ENCODE results near the gene STRN4. TPM values are rescaled to one million over a fixed set of nuclear protein-coding genes. Genes with fewer than 3 reads are reported as not detected.

The STRN4 gene
- total RNA-seq, 1 donor from 2014 or later, result 115 TPM

GRCh38 chr19:46729696-46730095 is 16.6 kb downstream of the STRN4 start:
- TF ChIP-seq CTCF (IDR thresholded peaks at IDR 0.05; ENCODE audit: unreplicated experiment), result no peak
- Mint-ChIP-seq H3K9me3 (ENCODE audit: low read depth) (no peaks in the 10 kb centered on the region), H3K4me3 (ENCODE audit: low read depth) (no peak overlapping the region), H3K27ac (no peak overlapping the region), H3K27me3 (no peaks in the 10 kb centered on the region), H3K4me1 (ENCODE audit: low read depth) (no peaks in the 10 kb centered on the region), H3K36me3 (ENCODE audit: insufficient read depth) (peaks cover 17% of the 10 kb centered on the region)
- no peak for DNase-seq (ENCODE audit: low spot score, unreplicated experiment)

DNA sequence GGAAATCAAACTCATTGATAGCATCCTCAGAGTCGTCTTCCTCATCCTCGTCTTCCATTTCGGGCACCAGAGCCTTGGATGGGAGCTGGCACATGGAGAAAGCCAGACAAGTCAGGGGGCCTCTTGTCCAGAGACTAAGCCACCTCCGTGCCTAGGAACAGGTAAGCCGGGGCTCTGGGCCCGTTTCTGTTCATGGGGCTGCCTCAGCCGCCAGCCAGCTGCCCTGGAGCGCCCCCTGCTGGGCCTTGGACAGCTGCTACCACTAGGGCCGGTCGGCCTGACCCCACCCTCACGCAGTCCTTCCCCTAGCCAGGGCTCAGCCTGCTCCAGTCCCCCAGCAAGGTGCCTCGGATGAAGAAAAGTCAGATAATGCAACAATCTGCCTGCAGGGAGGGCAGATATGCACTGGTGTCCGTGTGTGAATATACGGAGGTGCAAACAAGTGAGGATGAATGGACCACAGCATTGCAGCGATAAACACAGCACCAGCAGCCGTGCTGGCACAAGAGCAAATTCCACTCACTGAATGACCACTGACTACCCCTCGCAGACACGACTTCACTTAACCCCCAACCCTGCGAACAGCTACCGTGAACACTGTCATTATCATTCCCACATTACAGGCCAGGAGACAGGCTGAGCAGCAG is 17.4 kb downstream of the STRN4 start:
- peak; percentile 60 for DNase-seq (ENCODE audit: low spot score, unreplicated experiment)
- peaks cover 18% of the 10 kb centered on the region for H3K36me3 Mint-ChIP-seq (ENCODE audit: insufficient read depth)
- H3K4me1 Mint-ChIP-seq (ENCODE audit: low read depth), result no peaks in the 10 kb centered on the region
- H3K27ac Mint-ChIP-seq, result peak overlapping the region; percentile 71
- H3K4me3 Mint-ChIP-seq (ENCODE audit: low read depth), result no peak overlapping the region
- H3K9me3 Mint-ChIP-seq (ENCODE audit: low read depth), result no peaks in the 10 kb centered on the region
- peak; percentile 83 for TF ChIP-seq CTCF (IDR thresholded peaks at IDR 0.05; ENCODE audit: unreplicated experiment)
- no peaks in the 10 kb centered on the region for H3K27me3 Mint-ChIP-seq

DNA sequence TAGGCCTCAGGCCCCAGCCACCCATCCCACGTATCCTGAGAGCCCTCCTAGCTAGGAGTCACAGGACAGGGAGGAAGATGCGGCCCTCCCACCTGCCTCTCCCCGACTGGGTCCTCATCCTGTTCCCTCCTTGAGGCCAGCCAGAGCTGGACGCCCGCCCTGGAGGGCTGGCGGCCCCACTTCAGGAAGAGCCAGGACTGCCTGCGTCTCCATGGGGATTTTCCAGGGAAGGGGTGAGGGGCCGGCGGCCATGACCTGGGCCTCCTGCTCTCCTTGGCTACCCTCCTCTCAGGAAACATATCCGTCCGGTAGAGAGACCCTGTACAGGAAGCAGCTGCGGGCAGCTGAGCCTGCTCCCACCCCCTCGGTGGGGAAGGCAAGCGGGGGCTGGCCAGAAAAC is 18.0 kb downstream of the STRN4 start:
- no peaks in the 10 kb centered on the region for H3K9me3 Mint-ChIP-seq (ENCODE audit: low read depth)
- peaks cover 18% of the 10 kb centered on the region for H3K36me3 Mint-ChIP-seq (ENCODE audit: insufficient read depth)
- no peak for DNase-seq (ENCODE audit: low spot score, unreplicated experiment)
- no peaks in the 10 kb centered on the region for H3K27me3 Mint-ChIP-seq
- H3K4me3 Mint-ChIP-seq (ENCODE audit: low read depth), result no peak overlapping the region
- TF ChIP-seq CTCF (IDR thresholded peaks at IDR 0.05; ENCODE audit: unreplicated experiment), result no peak
- H3K4me1 Mint-ChIP-seq (ENCODE audit: low read depth), result no peaks in the 10 kb centered on the region
- H3K27ac Mint-ChIP-seq, result no peak overlapping the region

- Mint-ChIP-seq H3K9me3 (ENCODE audit: low read depth) (no peaks in the 10 kb centered on the region), H3K4me1 (ENCODE audit: low read depth) (no peaks in the 10 kb centered on the region), H3K36me3 (ENCODE audit: insufficient read depth) (peaks cover 18% of the 10 kb centered on the region), H3K27me3 (no peaks in the 10 kb centered on the region), H3K27ac (no peak overlapping the region), H3K4me3 (ENCODE audit: low read depth) (no peak overlapping the region)
- TF ChIP-seq CTCF (IDR thresholded peaks at IDR 0.05; ENCODE audit: unreplicated experiment), result no peak
- DNase-seq (ENCODE audit: low spot score, unreplicated experiment), result no peak
These were observed 18.5 kb downstream of the STRN4 start for GRCh38 chr19:46727757-46728156.

DNA sequence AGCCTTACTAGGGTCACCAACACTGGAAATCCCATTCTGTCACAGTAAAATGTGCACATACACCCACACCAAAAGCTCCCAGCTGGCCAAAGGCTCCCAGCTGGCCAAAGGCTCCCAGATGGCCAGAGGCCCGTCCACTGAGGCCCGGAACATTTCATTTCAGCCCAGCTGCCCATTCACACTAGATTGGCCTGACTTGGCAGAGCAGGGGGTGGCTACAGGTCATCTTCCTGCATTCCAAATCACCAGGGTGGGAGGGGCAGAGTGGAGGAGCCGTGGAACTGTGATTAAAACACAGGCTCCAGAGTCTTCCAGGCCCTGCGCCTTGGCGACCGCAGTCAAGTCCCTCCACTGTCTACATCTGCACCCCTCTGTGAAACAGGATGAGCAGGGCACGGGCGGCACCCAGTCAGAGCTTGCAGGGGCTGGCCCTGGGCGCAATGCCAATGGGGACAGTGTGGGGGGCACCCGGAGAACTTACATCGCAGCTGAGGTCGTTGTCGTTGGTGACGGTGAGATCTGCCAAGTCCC is 19.2 kb downstream of the STRN4 start:
- H3K27ac Mint-ChIP-seq, result no peak overlapping the region
- H3K9me3 Mint-ChIP-seq (ENCODE audit: low read depth), result no peaks in the 10 kb centered on the region
- H3K4me3 Mint-ChIP-seq (ENCODE audit: low read depth), result no peak overlapping the region
- no peaks in the 10 kb centered on the region for H3K4me1 Mint-ChIP-seq (ENCODE audit: low read depth)
- peaks cover 19% of the 10 kb centered on the region for H3K36me3 Mint-ChIP-seq (ENCODE audit: insufficient read depth)
- TF ChIP-seq CTCF (IDR thresholded peaks at IDR 0.05; ENCODE audit: unreplicated experiment), result no peak
- no peaks in the 10 kb centered on the region for H3K27me3 Mint-ChIP-seq
- no peak for DNase-seq (ENCODE audit: low spot score, unreplicated experiment)
